ENCODE measurements around the gene COMMD6. TPM values are rescaled to one million over a fixed set of nuclear protein-coding genes. Genes with fewer than 3 reads are reported as not detected.

COMMD6 gene
- polyA plus RNA-seq, 3 donors: 49.1 to 238 (median 75.2) TPM

GRCh38 chr13:75541961-75542360, 4.3 kb upstream of the COMMD6 start:
- WGBS, 3 donors: 97 to 100% (median 100%) methylated on average over 1 of the region's 1 CpG

GRCh38 chr13:75541287-75541686, 3.6 kb upstream of the COMMD6 start:
- H3K27ac ChIP-seq (ENCODE audit: low read depth, low read length): no peak overlapping the region
- 61 to 84% (median 71%) methylated on average over 4 of the region's 4 CpGs for WGBS, 3 donors

More at GRCh38 chr13:75541961-75542360, 4.3 kb upstream of the COMMD6 start:
- H3K27ac ChIP-seq (ENCODE audit: low read depth, low read length): no peak overlapping the region

- WGBS, 3 donors: 98 to 100% (median 100%) methylated on average over 1 of the region's 1 CpG
- no peak overlapping the region for H3K27ac ChIP-seq (ENCODE audit: low read depth, low read length)
Observed at GRCh38 chr13:75533861-75534260, 3.8 kb downstream of the COMMD6 start.

- no peak overlapping the region for H3K27ac ChIP-seq (ENCODE audit: low read depth, low read length)
Observed at GRCh38 chr13:75530549-75530961, 7.1 kb downstream of the COMMD6 start.

- H3K27ac ChIP-seq (ENCODE audit: low read depth, low read length): no peak overlapping the region
- WGBS, 3 donors: 49 to 97% (median 67%) methylated on average over 3 of the region's 3 CpGs
Observed at GRCh38 chr13:75521956-75522355, 15.7 kb downstream of the COMMD6 start.

- WGBS, 3 donors: 96 to 99% (median 96%) methylated on average over 27 to 30 of the region's 30 CpGs
- H3K27ac ChIP-seq (ENCODE audit: low read depth, low read length): no peak overlapping the region
Observed at GRCh38 chr13:75518439-75519088, 19.1 kb downstream of the COMMD6 start.

GRCh38 chr13:75514080-75514995, 23.3 kb downstream of the COMMD6 start:
- WGBS, 3 donors: 77 to 89% (median 77%) methylated on average over 3 of the region's 3 CpGs
- no peak overlapping the region for H3K27ac ChIP-seq (ENCODE audit: low read depth, low read length)

GRCh38 chr13:75513271-75513670, 24.4 kb downstream of the COMMD6 start:
- WGBS, 3 donors: 84 to 90% (median 86%) methylated on average over 5 of the region's 5 CpGs
- no peak overlapping the region for H3K27ac ChIP-seq (ENCODE audit: low read depth, low read length)

GRCh38 chr13:75512253-75512652, 25.4 kb downstream of the COMMD6 start:
- H3K27ac ChIP-seq (ENCODE audit: low read depth, low read length): no peak overlapping the region
- WGBS, 3 donors: 71 to 91% (median 79%) methylated on average over 3 of the region's 3 CpGs

GRCh38 chr13:75511051-75511625, 26.5 kb downstream of the COMMD6 start:
- WGBS, 3 donors: 87 to 94% (median 90%) methylated on average over 3 of the region's 3 CpGs
- H3K27ac ChIP-seq (ENCODE audit: low read depth, low read length): no peak overlapping the region

GRCh38 chr13:75508002-75508548, 29.6 kb downstream of the COMMD6 start:
- WGBS, 3 donors: 92 to 94% (median 94%) methylated on average over 6 of the region's 6 CpGs
- no peak overlapping the region for H3K27ac ChIP-seq (ENCODE audit: low read depth, low read length)

- 80 to 88% (median 82%) methylated on average over 10 of the region's 10 CpGs for WGBS, 3 donors
- H3K27ac ChIP-seq (ENCODE audit: low read depth, low read length): no peak overlapping the region
Observed at GRCh38 chr13:75507027-75508001, 30.3 kb downstream of the COMMD6 start.

- 71 to 89% (median 83%) methylated on average over 1 of the region's 1 CpG for WGBS, 3 donors
- H3K27ac ChIP-seq (ENCODE audit: low read depth, low read length): no peak overlapping the region
Observed at GRCh38 chr13:75506018-75506417, 31.6 kb downstream of the COMMD6 start.

- WGBS, 3 donors: 41 to 60% (median 57%) methylated on average over 3 of the region's 3 CpGs
- H3K27ac ChIP-seq (ENCODE audit: low read depth, low read length): no peak overlapping the region
Observed at GRCh38 chr13:75505327-75505726, 32.3 kb downstream of the COMMD6 start.

- no peak overlapping the region for H3K27ac ChIP-seq (ENCODE audit: low read depth, low read length)
- 78 to 87% (median 82%) methylated on average over 5 of the region's 5 CpGs for WGBS, 3 donors
Observed at GRCh38 chr13:75495938-75496337, 41.7 kb downstream of the COMMD6 start.

GRCh38 chr13:75494491-75494890, 43.1 kb downstream of the COMMD6 start:
- 71 to 90% (median 76%) methylated on average over 1 of the region's 1 CpG for WGBS, 3 donors
- no peak overlapping the region for H3K27ac ChIP-seq (ENCODE audit: low read depth, low read length)

GRCh38 chr13:75493156-75493555, 44.5 kb downstream of the COMMD6 start:
- no peak overlapping the region for H3K27ac ChIP-seq (ENCODE audit: low read depth, low read length)

GRCh38 chr13:75492389-75492788, 45.3 kb downstream of the COMMD6 start:
- WGBS, 3 donors: 96 to 98% (median 98%) methylated on average over 5 of the region's 5 CpGs
- H3K27ac ChIP-seq (ENCODE audit: low read depth, low read length): no peak overlapping the region

Data from adipose tissue (tissue), 3 donors.